IMR-90 (cell line): ENCODE data around the gene CHDH.

Experiments used
- RFX5 ChIP-seq: IDR thresholded peaks from 2 replicates; pipeline ENCODE4 v1.8.0; 2012; ENCODE audit warnings: low read depth, mild to moderate bottlenecking, low read length, moderate library complexity
- TF ChIP-seq, protein P1 (sequence below): conservative IDR thresholded peaks from 2 replicates; pipeline ENCODE4 v1.5.1; 2012; ENCODE audit warnings: mild to moderate bottlenecking, low read depth, low read length, improper control_type of control experiment

- TF ChIP-seq, protein P1, sequence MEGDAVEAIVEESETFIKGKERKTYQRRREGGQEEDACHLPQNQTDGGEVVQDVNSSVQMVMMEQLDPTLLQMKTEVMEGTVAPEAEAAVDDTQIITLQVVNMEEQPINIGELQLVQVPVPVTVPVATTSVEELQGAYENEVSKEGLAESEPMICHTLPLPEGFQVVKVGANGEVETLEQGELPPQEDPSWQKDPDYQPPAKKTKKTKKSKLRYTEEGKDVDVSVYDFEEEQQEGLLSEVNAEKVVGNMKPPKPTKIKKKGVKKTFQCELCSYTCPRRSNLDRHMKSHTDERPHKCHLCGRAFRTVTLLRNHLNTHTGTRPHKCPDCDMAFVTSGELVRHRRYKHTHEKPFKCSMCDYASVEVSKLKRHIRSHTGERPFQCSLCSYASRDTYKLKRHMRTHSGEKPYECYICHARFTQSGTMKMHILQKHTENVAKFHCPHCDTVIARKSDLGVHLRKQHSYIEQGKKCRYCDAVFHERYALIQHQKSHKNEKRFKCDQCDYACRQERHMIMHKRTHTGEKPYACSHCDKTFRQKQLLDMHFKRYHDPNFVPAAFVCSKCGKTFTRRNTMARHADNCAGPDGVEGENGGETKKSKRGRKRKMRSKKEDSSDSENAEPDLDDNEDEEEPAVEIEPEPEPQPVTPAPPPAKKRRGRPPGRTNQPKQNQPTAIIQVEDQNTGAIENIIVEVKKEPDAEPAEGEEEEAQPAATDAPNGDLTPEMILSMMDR = no peak
- no peak for TF ChIP-seq RFX5
Measured at GRCh38 chr3:53792866-53793265, 53.4 kb downstream of the CHDH start.
